ENCODE data around the gene EFEMP1.

EFEMP1 gene

GRCh38 chr2:55931281-55931680 lies 7.7 kb upstream of the EFEMP1 start:
- no peak for DNase-seq

GRCh38 chr2:55929476-55929875 lies 5.9 kb upstream of the EFEMP1 start:
- no peak for DNase-seq

DNA sequence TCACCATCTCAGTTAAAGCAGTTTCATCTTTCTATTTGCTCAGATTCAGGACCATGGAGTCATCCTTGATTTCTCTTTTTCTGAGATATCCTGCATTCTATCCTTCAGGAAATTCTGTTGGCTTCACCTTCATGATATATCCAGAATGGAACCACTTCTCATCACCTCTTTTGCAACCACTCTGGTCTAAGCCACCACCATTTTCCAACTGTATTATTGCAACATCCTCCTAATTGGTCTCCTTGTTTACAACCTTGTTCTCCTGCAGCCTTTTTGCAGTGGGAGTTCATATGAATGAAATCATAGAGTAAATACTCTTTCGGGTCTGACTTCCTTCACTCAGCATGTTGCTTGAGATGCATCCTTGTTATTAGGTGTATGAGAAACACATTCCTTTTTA lies 3.4 kb upstream of the EFEMP1 start:
- DNase-seq: no peak

DNA sequence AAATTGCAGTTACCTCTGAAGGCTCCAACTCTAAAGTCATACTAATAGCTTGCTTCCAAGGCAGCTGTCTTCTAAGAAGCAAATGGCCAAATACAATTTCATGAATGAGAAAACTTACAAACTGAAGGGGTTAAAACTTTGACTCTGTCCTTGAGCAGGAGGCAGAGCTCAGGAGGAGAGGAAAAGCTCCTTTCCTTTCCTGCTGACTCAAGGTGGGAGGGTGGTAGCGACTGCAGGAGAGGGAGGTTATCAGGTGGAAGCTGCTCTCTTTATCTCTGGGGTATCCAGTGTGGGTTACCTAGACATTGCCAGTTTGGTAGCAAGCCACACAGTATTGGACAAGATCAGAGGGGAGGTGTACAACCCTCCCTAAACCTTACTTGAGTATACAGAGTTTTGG lies 2.7 kb upstream of the EFEMP1 start:
- DNase-seq: no peak

GRCh38 chr2:55923982-55924321 lies 370 bp upstream of the EFEMP1 start:
- DNase-seq: no peak

- DNase-seq: no peak
These were observed 1.2 kb downstream of the EFEMP1 start for GRCh38 chr2:55922291-55922907.

DNA sequence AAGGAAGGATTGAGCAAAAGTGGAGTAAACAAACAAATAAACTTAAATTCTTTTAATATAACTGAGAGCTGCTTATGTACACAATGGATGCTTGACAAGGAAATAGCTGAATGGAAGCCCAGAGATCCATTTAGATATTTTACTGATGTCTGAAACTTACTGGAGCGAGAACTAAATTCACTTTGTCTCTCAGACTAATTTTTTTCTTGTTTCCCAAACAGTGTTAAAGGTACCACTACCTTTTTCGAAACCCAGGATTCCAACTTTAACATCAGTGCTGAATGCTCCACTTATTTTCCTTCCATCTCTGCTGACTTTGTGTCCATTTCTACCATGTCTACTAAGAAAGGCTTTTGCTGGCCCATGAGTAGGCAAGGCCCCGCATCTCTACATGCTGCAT lies 4.0 kb downstream of the EFEMP1 start:
- no peak for DNase-seq

- no peak for DNase-seq
These were observed 4.7 kb downstream of the EFEMP1 start for GRCh38 chr2:55918856-55919255.

DNA sequence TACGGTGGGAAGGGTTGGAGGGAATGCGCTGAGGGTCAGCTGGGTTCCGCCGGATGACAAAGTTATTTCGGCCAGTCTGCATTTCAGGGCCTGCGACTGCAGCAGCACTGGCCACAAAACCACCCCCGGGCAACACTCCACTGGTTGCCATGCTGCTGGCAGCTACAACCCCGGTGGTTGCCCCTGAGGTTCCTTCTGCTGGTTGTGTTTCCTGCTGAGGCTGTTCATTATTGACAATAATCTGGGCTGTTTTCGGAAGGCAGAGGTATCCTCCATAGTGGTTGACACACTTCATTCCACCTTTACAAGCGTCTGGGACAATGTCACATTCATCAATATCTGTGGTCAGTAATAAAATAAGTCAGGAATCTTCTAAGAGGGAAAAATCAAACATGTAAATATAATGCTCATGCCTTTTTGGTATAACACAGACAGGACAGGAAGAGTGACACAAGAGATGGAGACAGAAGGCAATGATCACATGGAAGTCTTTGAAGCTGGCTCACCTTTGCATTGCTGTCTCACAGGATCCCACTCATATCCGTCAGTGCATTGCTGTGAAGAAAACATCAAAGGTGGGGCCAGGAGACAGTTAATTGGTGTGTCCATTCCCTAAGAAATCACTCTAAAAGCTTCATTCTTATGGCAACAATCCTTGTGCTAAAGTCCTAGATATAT lies 5.7 kb downstream of the EFEMP1 start:
- no peak for DNase-seq

DNA sequence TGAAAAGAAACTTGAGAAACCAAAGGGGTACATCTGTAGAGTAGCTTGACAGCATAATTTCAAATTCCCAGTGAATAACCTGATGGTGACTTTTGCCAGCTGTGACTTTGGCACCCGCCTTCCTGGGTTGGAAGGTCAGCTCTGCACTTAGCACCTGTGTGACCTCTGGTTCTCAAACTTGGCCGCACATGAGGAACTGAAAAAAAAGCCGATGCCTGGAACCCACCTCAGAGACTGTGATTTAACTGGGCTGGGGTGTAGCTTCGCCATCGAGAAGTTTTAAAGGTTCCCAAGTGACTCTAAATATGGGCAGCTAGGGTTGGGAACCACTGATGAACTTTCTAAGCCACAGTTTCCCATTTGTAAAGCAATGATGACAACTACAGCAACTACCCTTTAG lies 6.5 kb downstream of the EFEMP1 start:
- no peak for DNase-seq

DNA sequence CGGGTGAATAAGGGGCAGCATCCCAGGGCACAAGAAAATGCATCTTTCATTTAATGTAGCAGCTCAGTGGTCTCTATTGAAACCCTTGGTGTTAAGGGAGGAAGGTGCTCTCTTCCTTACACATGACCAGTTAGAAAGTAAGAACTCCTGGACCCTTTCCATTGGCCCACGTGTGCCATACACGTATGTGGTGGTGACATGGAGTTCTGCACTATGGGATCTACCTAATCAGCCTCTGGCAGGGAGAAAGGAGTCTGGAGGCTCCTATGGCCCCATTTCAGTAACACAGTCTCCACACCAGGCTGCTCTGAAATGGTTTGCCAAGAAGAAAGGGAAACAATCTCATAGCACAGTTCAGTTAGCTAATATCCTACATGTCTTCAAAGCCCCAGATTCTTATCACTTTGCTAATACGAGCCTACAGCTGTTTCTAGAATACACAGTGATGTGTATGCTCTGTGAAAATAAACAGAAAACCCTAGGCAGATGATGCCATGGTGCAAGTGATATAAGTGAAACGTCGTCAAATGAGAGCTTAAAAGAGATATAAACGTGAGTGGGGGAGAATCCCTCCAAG lies 7.0 kb downstream of the EFEMP1 start:
- DNase-seq: no peak

DNA sequence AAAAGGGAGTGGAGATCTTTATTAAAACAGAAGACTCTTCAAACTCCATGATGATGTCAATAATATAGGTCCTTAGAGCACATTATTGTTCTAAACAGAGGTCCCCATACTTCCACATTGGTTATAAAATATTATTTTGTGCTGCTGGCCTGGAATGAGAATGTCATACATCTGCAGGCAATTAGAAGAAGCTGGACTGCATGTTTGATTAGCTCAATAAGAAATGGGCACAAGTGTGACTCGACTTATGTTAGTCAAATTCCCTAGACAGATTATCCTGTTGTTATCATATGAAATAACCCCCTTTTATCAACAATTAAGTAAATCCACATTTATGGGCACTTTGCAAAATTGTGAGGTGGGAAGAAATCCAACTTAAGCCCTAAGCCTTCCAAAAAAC lies 8.8 kb downstream of the EFEMP1 start:
- no peak for DNase-seq

- no peak for DNase-seq
These were observed 10.7 kb downstream of the EFEMP1 start for GRCh38 chr2:55912926-55913325.

DNA sequence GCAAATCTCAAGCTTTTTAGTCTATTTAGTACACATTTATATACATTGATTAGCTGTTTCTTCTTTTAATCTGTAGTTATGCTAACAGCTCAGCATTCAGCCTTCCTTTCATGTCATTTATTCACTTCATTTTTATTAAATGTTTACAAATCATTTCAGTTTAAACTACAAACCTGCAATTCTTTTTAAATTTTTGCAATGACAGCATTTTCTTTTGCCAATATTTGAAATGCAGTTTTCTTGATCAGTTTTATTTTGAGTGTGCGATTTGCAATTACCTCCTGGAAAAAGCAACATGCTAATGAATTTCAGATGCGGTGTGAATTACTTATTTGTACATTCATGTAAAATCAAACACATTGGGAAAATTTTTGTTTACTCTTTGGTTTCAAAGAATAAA lies 13.5 kb downstream of the EFEMP1 start:
- DNase-seq: no peak

DNA sequence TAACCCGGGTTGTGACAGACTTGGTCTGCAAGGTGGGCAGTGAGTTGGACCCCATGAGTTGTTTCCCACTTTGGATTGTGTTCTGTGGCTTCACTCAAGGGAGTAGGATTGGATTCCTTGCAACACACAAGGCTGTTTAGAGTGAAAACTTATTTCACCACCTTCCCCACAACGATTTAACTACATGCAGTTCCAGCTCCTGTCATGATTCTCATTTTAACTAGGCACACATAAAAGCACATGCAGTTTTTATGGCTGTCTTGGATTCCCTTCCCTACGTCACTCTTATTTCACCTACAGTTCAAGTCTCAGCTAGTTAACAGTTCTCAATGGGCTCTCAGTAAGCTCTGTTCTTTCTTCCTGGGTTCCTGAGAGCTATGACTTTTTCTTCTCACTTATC lies 15.9 kb downstream of the EFEMP1 start:
- DNase-seq: no peak

GRCh38 chr2:55906993-55907392 lies 16.6 kb downstream of the EFEMP1 start:
- DNase-seq: no peak

DNA sequence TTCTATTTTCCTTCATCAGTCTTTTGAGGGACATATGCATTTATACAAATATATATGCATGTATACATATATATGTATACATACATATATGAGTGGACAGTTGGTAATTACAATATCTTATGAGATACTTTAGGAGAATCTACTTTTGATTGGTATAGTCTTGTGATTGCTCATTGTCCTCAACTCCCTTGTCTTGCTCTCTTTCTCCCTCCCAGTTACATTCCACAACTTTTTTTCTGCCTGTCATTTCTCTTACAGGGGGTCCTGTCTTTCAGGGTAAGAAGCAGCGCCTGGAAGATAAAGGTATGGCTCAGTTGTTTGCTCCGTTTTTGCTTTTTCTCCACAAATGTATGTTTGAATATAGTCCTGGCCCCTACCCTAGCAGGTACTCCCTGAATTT lies 19.9 kb downstream of the EFEMP1 start:
- DNase-seq: no peak

- no peak for DNase-seq
These were observed 20.6 kb downstream of the EFEMP1 start for GRCh38 chr2:55902971-55903370.

DNA sequence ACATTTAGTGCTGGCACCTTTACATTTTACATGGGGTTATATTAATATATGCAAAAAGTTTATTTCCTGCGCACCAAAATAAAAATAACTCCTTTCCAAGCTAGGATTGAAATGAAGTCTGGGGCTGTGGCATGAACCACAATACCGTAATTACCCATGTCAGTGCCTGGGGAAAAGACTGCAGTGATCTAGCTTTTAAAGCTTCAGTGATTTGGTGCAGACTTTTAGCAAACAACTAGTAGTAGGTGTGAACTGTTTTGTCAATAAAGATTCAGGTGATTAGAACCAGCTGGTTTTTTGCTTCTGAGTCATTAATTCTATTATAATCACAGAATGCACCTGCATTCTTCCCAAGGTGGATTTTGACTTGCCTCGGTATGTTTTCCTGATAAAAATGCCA lies 21.2 kb downstream of the EFEMP1 start:
- no peak for DNase-seq

- no peak for DNase-seq
These were observed 21.6 kb downstream of the EFEMP1 start for GRCh38 chr2:55901941-55902340.

- DNase-seq: no peak
These were observed 22.3 kb downstream of the EFEMP1 start for GRCh38 chr2:55901322-55901721.

- DNase-seq: no peak
These were observed 23.7 kb downstream of the EFEMP1 start for GRCh38 chr2:55899881-55900280.

GRCh38 chr2:55898386-55899040 lies 25.1 kb downstream of the EFEMP1 start:
- DNase-seq: no peak

GRCh38 chr2:55896633-55897032 lies 26.9 kb downstream of the EFEMP1 start:
- DNase-seq: no peak
